Body of pancreas (tissue), 4 donors: ENCODE data around the gene GLCCI1.

Experiments
- POLR2A ChIP-seq, 3 donors: fragments of 450-650 bp; IDR thresholded peaks; one replicate each; pipeline ENCODE4 v1.6.1; 2016; ENCODE audit warnings: antibody characterized with exemption in 3 of 3, mild to moderate bottlenecking in 2 of 3
- TF ChIP-seq, protein P1 (sequence below), 7 experiments: fragments of 450-650 bp in 4 of 7; fragments of 200-600 bp in 3 of 7; sonication (generic) in 3 of 7; IDR thresholded peaks; one replicate each; pipeline ENCODE4 v1.5.1; 2016 to 2019; ENCODE audit warnings: antibody characterized with exemption in 7 of 7

DNA sequence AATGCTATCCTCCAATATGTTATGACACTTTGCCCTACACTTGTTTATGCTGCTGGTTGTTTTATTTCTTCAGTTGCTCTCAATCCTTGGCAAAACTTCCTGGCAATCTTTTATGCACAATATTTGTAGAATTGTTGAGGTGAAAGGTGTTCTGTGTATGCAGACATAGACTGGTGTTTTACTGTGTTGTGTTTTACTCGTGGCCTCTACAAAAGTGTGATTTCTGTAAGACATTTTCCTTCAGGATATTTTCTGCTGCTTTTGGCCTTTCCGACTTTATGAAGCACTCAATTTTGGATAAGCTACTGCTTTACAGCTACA, 21.8 kb downstream of the GLCCI1 start:
- TF ChIP-seq, protein P1, sequence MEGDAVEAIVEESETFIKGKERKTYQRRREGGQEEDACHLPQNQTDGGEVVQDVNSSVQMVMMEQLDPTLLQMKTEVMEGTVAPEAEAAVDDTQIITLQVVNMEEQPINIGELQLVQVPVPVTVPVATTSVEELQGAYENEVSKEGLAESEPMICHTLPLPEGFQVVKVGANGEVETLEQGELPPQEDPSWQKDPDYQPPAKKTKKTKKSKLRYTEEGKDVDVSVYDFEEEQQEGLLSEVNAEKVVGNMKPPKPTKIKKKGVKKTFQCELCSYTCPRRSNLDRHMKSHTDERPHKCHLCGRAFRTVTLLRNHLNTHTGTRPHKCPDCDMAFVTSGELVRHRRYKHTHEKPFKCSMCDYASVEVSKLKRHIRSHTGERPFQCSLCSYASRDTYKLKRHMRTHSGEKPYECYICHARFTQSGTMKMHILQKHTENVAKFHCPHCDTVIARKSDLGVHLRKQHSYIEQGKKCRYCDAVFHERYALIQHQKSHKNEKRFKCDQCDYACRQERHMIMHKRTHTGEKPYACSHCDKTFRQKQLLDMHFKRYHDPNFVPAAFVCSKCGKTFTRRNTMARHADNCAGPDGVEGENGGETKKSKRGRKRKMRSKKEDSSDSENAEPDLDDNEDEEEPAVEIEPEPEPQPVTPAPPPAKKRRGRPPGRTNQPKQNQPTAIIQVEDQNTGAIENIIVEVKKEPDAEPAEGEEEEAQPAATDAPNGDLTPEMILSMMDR (IDR thresholded peaks at IDR 0.05) = no peak
- TF ChIP-seq POLR2A (IDR thresholded peaks at IDR 0.05) = no peak
